CD4-positive, alpha-beta T cell treated with Interleukin-12 subunit alpha and Interleukin-12 subunit beta, for 1 hour (primary cell): Measurements from ENCODE around the gene EMB.
"Not testable (repeated sequence)": the region's sequence is repeated elsewhere in the genome, so short reads cannot be mapped to it uniquely, and the experiment has no call there.

Experiments used
- DNase-seq: peaks from one replicate; pipeline ENCODE4 v3.0.0-alpha.2; 2020

Gene EMB, protein sequence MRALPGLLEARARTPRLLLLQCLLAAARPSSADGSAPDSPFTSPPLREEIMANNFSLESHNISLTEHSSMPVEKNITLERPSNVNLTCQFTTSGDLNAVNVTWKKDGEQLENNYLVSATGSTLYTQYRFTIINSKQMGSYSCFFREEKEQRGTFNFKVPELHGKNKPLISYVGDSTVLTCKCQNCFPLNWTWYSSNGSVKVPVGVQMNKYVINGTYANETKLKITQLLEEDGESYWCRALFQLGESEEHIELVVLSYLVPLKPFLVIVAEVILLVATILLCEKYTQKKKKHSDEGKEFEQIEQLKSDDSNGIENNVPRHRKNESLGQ

DNA sequence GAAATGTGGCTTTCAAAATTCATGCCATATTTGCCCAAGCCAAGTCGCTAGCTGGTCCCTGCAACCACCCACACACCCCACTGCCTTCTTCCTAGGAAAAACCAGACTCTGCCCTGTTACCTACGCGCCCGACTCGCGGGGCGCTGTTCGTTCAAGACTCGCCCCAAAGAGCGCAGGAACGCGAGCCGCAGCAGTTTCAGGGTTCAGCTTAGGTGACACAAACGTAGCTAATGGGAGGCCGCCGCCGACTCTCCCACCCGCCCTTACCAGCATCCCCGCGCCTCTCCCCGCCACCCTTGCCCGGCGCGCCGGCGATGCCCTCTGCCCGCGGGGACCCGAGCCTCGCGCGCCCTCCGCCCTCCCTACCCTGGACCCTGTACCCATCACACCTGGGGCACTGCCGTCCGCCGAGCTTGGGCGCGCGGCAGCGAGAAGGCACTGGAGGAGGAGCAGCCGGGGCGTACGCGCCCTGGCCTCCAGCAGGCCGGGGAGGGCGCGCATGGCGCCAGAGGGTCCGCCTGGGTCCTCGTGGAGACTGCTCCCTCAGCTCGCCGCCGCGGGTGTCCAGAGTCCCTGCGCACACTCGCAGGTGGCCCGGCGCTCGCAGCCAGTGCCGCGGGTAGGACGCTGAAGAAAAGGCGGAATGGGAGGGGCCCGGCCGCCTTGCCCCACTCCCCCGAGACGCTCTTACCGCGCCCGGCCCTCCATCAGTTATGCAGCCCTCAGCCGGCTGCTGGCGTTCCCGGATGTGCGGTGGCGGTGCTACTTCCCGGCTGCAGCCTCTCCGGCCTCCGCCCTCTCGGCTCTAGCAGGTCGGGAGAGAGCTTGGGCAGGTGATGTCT, at the start of gene EMB:
EMB (minus strand) TSS at position 638 of the 842 bp plus-strand sequence; CDS start at position 501, 137 bp downstream.
- DNase-seq, result peak; percentile 83

DNA sequence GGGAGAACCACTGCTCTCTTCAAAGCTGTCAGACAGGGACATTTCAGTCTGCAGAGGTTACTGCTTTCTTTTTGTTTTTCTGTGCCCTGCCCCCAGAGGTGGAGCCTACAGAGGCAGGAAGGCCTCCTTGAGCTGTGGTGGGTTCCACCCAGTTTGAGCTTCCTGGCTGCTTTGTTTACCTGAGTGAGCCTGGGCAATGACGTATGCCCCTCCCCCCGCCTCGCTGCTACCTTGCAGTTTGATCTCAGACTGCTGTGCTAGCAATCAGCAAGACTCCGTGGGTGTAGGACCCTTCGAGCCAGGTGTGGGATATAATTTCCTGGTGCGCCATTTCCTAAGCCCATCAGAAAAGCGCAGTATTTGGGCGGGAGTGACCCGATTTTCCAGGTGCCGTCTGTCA, 48.4 kb upstream of the EMB start:
- DNase-seq, result peak; percentile 9

DNA sequence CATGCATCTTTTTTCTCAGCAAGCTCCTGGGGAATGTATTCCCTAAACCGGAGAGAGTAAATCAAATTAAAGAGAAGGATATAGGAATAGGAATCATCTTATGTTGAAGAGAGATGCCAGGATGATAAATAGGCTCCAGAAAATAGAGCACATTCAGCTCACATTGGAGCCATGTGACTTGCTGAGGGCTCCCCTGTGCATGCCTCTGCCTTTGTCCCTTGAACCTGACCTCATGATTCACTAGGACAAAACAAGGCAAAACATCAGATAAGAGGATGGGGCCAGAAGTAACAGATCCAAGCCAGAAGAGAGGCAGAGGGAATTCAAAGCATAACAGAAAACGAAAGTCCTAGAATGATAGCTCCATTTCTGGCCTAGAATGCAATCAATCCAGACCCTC, 37.7 kb upstream of the EMB start:
- not testable (repeated sequence) for DNase-seq

DNA sequence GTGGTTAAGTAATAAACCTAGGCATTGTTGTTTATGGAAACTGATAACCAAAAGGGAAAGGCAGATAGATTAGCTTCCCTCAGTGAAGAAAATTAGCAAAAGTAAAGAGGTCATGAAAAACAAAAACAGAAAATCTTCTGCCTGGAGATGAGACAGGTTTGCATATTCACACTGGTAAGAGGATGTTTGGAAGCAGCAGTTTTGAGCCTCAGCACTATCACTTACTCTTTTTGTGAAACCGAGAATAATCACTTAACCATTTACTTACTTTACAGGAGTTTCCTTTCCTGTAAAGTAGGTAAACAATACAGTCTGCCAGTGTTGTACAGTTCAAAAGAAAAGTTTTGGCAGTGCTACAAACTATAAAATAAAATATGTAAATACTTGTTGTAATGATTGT, 35.5 kb upstream of the EMB start:
- DNase-seq, result no peak

DNA sequence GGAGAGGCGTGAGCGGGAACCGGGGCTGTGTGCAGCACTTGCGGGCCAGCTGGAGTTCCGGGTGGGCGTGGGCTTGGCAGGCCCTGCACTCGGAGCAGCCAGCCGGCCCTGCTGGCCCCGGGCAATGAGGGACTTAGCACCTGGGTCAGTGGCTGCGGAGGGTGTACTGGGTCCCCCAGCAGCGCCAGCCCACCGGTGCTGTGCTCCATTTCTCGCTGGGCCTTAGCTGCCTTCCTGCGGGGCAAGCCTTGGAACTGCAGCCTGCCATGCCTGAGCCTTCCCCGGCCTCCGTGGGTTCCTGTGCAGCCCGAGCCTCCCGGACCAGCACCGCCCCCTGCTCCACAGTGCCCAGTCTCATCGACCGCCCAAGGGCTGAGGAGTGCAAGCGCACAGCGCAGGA, 23.9 kb upstream of the EMB start:
- DNase-seq, result not testable (repeated sequence)

DNA sequence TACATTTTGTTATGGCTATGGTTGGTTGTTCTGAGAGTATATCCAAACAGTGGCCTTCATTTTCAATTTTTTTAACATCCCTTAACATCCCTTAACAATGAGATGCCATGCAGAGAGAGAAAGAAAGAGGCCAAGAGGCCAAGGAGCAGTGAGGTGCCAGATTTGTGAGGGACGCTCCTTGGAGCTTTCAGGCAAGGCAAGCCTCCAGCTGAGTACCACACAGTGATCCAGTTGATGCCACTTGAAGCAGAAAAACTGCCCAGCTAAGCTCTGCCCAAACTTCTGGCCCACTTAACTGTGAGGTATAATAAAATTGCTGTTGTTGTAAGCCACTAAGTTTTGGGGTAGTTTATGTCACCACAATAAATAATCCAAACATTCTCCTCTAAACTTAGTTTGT, 22.6 kb upstream of the EMB start:
- DNase-seq, result no peak

DNA sequence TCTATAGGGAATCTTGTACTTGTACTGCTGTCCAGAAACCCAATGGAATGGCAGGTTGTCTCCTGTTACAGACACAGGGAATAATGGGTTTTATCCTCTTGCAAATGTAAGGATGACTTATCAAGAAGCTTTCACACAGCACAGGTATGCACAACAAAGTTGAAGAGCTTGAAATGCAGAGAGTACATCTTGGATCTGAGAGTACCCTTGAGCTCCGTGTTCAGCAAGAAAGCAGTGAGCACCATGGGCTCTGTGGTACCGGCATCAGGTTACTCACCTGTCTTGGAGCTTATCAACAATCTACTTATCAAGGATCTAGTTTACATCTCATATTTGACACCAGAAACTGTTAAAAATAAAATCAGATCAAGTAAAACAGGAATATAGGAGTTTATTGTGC, 22.0 kb upstream of the EMB start:
- no peak for DNase-seq

DNA sequence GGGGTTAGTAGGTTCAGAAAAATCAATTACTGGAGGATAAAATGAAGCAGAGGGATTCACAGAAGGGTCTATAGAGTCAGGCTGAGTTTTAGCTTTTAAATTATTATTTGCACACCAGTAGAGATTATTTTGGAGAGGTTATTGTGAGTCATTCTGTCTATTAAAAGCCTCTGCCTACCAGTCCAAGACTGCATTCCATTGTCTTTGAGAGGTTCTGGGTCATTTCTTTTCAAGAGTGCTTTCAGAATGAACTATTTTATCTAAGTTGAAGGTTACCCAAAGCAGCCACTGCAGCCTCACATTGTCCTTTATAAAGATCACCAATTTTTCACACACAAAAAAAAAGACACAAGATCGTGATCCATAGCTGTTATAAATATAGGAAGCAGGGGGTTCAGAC, 21.5 kb upstream of the EMB start:
- not testable (repeated sequence) for DNase-seq

DNA sequence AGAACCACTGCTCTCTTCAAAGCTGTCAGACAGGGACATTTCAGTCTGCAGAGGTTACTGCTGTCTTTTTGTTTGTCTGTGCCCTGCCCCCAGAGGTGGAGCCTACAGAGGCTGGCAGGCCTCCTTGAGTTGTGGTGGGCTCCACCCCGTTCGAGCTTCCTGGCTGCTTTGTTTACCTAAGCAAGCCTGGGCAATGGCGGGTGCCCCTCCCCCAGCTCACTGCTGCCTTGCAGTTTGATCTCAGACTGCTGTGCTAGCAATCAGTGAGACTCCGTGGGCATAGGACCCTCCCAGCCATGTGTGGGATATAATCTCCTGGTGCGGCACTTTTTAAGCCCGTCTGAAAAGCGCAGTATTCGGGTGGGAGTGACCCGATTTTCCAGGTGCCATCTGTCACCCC, 17.3 kb upstream of the EMB start:
- peak; percentile 58 for DNase-seq

DNA sequence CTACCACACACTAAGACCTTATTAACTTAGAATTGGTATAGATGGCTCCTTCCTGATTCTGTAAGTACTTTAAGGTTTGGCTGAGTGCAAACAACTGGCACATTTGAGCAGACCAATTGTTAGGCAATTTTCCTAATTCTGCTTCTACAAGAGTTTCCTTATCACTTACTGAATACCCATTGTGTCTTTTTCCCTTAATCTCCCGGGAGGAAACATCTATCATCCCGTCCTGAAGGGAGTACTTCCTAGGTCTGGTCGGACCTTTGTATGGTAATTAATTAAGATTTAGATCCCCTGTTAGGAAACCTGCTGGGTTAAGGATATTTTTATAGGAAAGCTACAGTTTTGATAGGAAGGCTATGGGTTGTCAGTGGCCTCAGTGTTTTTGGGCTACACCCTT, 8.2 kb upstream of the EMB start:
- not testable (repeated sequence) for DNase-seq

DNA sequence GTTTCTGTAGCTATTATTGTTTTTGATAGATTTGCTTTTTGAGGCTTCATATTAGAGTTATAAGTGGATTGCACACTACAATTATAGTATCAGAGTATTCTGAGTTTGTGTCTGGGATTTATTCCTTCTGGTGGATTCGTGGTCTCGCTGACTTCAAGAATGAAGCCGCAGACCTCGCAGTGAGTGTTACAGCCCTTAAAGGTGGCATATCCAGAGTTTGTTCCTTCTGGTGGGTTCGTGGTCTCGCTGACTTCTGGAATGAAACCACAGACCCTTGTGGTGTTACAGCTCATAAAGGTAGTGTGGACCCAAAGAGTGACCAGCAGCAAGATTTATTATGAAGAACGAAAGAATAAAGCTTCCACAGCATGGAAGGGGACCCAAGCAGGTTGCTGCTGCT, 6.9 kb upstream of the EMB start:
- DNase-seq, result no peak

DNA sequence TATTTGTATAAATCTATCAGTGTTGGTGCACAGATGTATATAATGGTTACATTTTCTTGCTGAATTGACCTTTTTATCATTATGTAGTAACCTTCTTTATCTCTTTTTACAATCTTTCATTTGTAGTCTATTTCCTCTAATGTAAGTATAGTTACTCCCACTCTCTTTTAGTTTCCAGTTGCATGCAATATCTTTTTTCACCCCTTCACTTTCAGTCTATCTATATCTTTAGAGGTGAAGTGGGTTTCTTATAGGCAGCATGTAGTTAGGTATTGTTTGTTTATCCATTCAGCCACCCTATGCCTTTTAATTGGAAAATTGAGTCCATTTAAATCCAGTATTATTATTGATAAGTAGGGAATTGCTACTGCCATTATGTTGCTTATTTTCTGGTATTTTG, 6.1 kb upstream of the EMB start:
- DNase-seq, result no peak

DNA sequence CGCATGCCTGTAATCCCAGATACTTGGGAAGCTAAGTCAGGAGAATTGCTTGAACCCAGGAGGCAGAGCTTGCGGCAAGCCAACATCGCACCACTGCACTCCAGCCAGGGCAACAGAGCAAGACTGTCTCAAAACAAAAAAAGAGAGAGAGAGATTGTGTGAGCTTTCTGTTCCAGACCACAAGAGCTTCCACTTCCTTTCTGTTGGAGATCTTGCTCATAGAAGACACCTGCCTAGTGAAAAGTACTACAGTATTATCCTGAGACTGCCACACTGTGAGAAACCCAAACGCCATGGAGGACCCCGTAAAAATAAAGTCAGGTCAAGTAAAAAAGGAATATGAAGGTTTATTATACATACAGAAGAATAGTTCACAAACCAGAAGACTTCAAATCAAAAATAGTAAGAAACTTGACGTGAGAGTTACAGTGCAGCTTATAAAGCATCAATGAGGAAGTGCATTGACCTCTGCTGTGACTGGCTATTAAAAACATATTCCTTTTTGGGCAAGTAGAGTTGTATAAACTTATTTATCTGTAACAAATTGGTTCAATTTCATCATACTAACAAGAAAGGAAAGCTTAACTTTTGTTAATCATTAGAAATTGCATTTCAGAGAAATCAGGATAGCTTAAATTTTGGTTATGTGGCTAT, 4.3 kb upstream of the EMB start:
- peak; percentile 66 for DNase-seq

DNA sequence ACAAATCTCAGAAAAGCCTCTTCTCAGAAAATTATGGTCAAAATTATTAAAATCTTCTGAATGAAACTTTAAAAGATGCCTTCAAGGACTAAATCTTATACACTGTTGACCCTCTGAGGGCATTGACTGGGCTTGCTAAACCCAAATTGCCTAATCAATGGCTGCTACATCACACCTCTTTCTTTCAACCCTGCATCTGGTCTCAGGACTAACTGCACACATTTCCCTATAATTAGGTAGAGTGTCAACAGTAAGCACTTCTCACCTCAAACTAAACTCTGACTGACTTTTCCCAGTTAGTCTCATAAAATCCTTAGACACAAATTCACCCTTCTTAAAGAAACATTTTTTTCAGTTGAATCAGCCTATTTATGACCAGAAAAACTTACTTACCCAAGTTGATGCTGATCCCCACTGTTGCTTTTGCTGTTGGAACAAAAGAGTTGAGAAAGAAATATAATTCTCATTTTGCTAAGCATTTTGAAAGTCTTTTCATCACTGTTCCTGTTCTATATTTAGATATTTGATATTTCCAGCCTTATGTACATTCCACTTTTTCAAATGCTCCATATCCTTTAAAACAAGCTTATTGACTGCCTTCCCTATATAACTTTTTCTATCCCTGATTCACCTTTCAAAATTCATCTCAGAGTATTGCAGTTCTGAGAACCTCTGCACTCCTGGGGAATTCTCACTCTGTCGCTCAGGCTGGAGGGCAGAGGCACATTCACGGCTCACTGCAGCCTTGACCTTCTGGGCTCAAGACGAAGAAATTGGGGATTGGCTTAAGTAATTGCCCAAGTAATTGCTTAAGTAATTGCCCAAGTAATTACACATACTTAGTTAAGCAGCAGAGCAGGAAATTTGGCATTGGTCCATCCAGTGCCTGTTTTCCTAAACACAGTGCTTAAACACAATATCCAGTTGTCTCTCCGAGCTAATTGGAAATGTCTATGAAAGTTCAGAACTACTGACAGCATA, 1.8 kb upstream of the EMB start:
- not testable (repeated sequence) for DNase-seq

DNA sequence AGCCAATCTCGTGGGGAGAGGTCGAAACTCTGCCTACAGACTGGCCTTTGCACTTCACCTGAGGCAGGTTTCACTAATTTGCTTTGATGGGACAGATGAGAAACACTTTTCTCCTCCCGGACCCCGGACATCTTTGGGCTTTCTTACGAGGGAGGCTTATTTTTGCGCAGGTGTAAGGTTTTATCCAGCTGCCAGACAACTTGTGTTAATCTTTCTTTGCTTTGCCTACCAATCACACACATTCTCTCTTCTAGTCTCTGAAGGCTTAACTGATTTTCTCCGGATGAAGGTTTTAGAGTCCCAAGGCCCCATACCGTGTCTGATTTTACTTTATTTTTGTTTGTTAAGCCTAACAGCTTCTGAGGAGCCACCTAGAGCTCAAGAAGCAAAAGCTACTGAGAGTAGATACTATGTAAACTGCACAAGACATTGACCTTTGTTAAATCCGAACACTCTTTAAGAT, 436 bp upstream of the EMB start:
- DNase-seq, result no peak

DNA sequence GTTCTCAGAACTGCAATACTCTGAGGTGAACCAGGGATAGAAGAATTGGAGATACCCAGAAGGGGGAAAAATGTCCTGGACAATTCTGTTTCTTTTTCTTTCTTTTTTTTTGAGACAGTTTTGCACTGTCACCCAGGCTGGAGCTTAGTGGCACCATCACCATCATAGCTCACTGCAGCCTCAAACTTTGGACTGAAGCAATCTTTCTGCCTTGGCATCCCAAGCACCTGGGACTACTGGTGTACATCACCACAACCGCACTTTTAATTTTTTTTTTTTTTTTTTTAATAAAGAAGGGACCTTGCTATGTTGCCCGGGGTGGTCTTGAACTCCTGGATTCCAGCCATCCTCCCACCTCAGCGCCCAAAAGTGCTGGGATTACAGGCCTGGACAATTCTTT, 1.9 kb downstream of the EMB start:
- DNase-seq, result no peak

DNA sequence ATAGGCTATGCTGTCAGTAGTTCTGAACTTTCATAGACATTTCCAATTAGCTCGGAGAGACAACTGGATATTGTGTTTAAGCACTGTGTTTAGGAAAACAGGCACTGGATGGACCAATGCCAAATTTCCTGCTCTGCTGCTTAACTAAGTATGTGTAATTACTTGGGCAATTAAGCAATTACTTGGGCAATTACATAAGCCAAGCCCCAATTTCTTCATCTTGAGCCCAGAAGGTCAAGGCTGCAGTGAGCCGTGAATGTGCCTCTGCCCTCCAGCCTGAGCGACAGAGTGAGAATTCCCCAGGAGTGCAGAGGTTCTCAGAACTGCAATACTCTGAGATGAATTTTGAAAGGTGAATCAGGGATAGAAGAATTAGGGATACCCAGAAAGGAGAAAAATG, 3.0 kb downstream of the EMB start:
- DNase-seq, result not testable (repeated sequence)

DNA sequence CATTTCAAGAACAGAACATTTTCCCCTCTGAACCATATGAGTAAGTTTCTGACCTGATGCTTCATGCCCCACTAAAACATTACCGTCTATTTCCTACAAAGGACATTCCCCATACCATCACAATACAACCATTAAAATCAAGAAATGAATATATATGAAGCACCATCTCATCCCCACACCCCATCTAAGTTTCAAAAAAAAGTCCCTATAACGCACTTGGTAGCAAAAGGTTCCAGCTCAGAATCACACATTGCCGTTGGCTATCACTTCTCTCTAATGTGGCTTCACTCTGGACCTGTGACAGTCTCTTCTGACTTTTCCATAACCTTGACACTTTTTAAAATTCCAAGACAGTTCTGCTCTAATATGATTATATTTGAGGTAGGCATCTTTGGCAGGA, 5.9 kb downstream of the EMB start:
- DNase-seq, result no peak

DNA sequence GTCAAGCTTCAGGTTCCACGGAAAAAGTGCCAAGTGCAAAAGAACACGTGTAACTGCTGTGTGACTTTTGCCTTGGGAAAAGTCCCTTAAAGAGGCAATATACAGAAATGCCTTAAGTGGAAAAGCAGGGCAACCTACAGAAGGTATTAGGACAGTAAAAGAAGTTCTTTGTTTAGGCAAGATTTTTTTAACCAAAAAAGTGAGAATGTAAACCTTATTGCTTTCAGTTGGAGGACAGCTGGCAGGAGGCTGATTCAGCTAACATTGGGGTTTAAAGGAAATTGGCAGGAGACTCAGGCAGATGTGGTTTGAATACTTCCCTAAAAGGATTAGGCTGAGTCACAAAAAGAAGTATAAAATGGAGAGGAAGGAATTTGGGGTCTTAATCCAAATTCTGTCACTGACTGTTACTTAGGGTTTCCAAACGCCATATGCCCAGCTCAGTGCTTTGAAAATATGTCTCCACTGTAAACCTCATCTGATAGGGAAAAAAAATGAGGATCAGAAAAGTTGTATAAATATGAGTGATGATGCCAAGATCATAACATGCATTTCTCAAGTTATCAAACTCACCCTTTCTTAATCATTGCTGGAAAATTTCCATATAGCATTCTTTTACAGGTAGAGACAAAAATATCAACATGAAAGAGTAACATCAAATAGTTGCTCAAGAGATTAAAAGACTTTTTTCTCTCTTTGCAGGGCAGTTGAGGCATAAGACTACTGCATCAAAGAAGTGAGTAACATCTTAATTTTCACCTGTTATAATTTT, 9.8 kb downstream of the EMB start:
- DNase-seq, result not testable (repeated sequence)

DNA sequence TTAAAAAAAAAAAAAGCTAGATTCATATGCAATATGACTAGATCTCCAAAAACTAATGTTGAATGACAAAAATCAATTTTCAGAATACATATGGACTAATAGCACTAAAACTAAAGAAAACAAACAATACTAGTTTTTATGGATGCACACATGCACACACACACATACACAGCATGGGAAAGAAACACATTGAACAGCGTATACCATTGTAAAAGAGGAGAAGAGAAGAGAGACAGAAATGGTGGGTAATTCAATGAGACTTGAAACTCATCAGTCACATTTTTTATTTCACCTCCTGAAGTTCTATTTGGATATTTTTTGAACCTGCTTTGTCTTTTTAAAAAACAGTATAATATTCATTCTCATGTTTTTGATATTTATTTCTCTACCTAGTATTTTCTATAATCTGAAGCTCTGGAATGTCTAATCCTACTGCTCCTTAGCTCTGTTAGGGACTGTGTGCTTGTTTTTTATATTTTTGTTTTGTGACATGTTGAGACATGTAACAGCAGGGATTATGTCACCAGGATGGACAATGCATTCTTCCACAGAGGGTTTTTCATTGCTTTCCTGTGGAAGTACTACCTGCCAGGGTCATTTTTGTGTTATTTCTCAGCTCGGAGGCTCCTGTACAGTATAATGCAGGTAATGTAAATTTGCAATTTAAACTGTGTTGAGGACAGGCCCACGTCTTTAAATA, 17.8 kb downstream of the EMB start:
- DNase-seq, result not testable (repeated sequence)
